T-helper 22 cell (primary cell): ENCODE data around the gene C3orf62.
"Not testable (repeated sequence)": the region's sequence is repeated elsewhere in the genome, so short reads cannot be mapped to it uniquely, and the experiment has no call there.

Experiments
- DNase-seq: peaks from one replicate; pipeline ENCODE4 v3.0.0-alpha.2; 2020; ENCODE audit warnings: low read depth

Gene C3orf62

GRCh38 chr3:49269443-49270155, 7.4 kb downstream of the C3orf62 start:
- DNase-seq, result no peak

DNA sequence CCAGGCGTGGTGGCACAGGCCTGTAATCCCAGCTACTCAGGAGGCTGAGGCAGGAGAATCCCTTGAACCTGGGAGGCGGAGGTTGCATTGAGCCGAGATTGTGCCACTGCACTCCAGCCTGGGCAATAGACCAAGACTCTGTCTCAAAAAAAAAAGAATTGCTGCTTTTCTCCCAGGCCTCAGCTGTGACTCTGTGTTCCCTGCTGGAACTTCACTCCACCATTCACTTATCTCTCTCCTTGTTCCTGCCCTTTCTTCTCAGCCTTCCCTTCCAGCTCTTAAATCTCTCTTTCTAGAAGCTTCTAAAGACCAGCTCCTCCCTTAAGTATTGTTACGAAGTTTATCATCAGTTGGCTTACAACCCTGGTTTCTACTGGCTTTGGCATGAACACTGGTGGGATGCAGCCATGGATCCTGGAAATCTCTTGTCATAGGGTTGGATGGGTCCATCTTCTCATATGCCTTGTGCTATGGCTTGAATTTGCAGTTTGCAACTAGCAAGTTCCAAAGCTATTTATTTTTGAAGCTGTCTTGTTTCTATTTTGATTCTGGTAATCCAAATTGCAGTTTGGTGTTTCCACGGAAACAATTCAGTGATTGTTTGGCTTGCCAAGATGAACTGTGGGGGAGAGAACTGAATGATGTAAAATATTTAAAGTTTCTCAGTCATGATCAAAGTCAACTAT, 10.5 kb downstream of the C3orf62 start:
- no peak for DNase-seq

DNA sequence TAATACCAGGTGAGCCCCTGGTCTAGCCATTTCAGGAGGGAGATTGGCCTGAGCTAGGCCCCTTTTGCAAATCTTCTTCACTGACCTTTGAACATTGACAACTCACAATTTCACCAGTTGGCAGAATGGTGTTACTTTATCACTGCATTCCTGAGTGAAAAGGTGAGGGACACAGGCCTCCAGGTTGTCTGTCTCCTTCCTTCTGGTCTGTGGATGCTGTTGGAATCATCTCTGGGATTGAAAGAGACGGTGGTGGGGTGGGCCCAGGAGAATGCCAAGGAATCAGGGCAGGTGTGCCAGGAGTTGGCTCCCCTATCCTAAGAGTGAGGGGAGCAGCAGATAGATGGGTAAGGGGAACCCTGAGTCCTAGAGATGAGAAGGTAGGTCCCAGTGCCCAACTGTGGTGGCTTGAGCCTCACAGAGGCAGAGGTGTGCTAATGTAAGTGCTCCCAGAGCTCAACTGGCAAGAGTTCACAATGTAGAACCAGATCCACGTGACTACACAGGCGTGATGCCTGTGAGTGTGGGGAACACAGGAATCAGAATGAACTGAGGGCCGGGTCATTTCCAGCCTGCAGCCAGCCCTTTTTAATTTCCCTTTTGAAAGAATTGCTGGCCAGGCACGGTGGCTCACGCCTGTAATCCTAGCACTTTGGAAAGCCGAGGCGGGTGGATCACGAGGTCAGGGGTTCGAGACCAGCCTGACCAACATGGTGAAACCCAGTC, 11.2 kb downstream of the C3orf62 start:
- DNase-seq, result no peak

GRCh38 chr3:49263159-49263889, 13.7 kb downstream of the C3orf62 start:
- no peak for DNase-seq

- DNase-seq, result no peak
These were observed 16.2 kb downstream of the C3orf62 start for GRCh38 chr3:49260806-49261324.

GRCh38 chr3:49257187-49257586, 19.8 kb downstream of the C3orf62 start:
- no peak for DNase-seq

- DNase-seq, result no peak
These were observed 21.1 kb downstream of the C3orf62 start for GRCh38 chr3:49255718-49256511.

DNA sequence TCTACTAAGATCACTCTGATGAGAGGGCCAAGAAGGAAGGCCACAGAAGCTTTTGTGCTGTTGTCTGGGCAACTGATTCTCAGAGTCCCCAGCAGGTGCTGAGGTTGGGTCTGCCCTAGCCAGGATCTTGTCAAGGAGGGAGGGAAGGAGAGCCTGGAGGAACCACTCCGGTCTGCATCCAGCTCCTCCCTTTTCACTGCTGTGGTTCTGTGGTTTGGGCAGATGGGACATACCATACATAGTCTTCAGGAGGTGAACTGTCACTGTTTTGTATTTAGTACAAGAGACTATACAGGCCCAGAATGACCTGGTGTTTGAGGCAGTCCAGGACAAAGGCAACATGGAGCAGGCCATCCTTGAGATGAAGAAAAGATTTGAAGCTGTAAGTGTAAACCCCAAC, 21.9 kb downstream of the C3orf62 start:
- no peak for DNase-seq

- no peak for DNase-seq
These were observed 23.5 kb downstream of the C3orf62 start for GRCh38 chr3:49253512-49253911.

DNA sequence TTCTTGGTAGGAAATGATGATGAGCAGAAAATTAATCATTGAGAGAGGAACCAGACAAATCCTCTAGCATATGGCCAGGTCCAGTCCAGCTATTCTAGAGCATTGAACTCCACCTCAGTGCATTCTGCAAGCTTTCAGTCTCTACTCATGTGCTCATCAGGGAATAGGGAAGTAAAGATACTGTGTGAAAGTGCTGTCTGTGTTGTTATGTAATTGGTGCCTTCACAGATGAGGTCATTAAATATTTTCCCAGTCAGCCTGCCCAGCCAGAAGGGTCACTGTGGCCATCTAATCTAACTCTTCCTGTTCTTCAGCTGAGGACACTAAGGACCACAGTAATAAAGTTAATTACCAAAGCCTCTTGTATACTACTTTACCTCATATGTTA, 28.2 kb downstream of the C3orf62 start:
- DNase-seq, result no peak

GRCh38 chr3:49244581-49245205, 32.3 kb downstream of the C3orf62 start:
- no peak for DNase-seq

DNA sequence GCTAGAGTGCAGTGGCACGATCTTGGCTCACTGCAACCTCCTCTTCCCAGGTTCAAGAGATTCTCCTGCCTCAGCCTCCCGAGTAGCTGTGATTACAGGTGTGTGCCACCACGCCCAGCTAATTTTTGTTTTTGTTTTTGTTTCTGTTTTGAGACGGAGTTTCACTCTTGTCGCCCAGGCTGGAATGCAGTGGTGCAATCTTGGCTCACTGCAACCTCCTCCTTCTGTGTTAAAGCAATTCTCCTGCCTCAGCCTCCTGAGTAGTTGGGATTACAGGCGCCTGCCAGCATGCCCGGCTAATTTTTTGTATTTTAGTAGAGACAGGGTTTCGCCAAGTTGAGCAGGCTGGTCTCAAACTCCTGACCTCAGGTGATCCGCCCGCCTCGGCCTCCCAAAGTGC, 36.9 kb downstream of the C3orf62 start:
- not testable (repeated sequence) for DNase-seq

- DNase-seq, result no peak
These were observed 38.5 kb downstream of the C3orf62 start for GRCh38 chr3:49238274-49239127.

- DNase-seq, result no peak
These were observed 39.7 kb downstream of the C3orf62 start for GRCh38 chr3:49237344-49237743.

- no peak for DNase-seq
These were observed 40.8 kb downstream of the C3orf62 start for GRCh38 chr3:49236226-49236625.

DNA sequence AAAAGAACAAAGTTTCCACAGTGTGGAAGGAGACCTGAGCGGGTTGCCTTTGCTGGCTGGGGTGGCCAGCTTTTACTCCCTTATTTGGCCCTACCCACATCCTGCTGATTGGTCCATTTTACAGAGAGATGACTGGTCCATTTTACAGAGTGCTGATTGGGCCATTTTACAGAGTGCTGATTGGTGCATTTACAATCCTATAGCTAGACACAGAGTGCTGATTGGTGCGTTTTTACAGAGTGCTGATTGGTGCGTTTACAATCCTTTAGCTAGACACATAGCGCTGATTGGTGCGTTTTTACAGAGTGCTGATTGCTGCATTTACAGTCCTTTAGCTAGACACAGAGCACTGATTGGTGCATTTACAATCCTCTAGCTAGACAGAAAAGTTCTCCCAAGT, 48.2 kb downstream of the C3orf62 start:
- not testable (repeated sequence) for DNase-seq

GRCh38 chr3:49222002-49222401, 55.0 kb downstream of the C3orf62 start:
- DNase-seq, result no peak

- not testable (repeated sequence) for DNase-seq
These were observed 56.0 kb downstream of the C3orf62 start for GRCh38 chr3:49220985-49221563.

DNA sequence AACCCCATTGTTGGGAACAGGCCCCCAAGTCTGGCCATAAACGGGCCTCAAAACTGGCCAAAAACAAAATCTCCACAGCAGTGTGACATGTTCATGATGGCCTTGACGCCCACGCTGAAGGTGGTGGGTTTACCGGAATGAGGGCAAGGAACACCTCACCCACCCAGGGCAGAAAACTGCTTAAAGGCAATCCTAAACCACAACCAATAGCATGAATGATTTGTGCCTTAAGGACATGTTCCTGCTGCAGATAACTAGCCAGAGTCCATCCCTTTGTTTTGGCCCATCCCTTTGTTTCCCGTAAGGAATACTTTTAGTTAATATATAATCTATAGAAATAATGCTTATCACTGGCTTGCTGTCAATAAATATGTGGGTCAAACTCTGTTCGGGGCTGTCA, 57.9 kb downstream of the C3orf62 start:
- DNase-seq, result no peak
